ENCODE measurements around the gene NXPH3.

The NXPH3 gene

GRCh38 chr17:49575679-49576087 lies at the start of gene NXPH3:
Gene NXPH3, plus strand, starts transcription at chr17:49575871. Its CDS starts 349 bp downstream, at chr17:49576220.
- TF ChIP-seq ZNF274 (IDR thresholded peaks at IDR 0.05; ENCODE audit: low read depth, low read length): no peak
- H3K4me3 ChIP-seq (ENCODE audit: low read length): peak within 1 kb of the TSS; percentile 52

- TF ChIP-seq ZNF274 (IDR thresholded peaks at IDR 0.05; ENCODE audit: low read depth, low read length): no peak
- no peak overlapping the region for H3K4me3 ChIP-seq (ENCODE audit: low read length)
Measured at GRCh38 chr17:49527927-49528651, 47.6 kb upstream of the NXPH3 start.

GRCh38 chr17:49528966-49529365 lies 46.7 kb upstream of the NXPH3 start:
- no peak for TF ChIP-seq ZNF274 (IDR thresholded peaks at IDR 0.05; ENCODE audit: low read depth, low read length)
- H3K4me3 ChIP-seq (ENCODE audit: low read length): no peak overlapping the region

- no peak for TF ChIP-seq ZNF274 (IDR thresholded peaks at IDR 0.05; ENCODE audit: low read depth, low read length)
- no peak overlapping the region for H3K4me3 ChIP-seq (ENCODE audit: low read length)
Measured at GRCh38 chr17:49530118-49530517, 45.6 kb upstream of the NXPH3 start.

- no peak overlapping the region for H3K4me3 ChIP-seq (ENCODE audit: low read length)
- no peak for TF ChIP-seq ZNF274 (IDR thresholded peaks at IDR 0.05; ENCODE audit: low read depth, low read length)
Measured at GRCh38 chr17:49543860-49544259, 31.8 kb upstream of the NXPH3 start.

- TF ChIP-seq ZNF274 (IDR thresholded peaks at IDR 0.05; ENCODE audit: low read depth, low read length): no peak
- H3K4me3 ChIP-seq (ENCODE audit: low read length): no peak overlapping the region
Measured at GRCh38 chr17:49545007-49545660, 30.5 kb upstream of the NXPH3 start.

GRCh38 chr17:49545806-49546545 lies 29.7 kb upstream of the NXPH3 start:
- no peak for TF ChIP-seq ZNF274 (IDR thresholded peaks at IDR 0.05; ENCODE audit: low read depth, low read length)
- H3K4me3 ChIP-seq (ENCODE audit: low read length): no peak overlapping the region

- no peak for TF ChIP-seq ZNF274 (IDR thresholded peaks at IDR 0.05; ENCODE audit: low read depth, low read length)
- no peak overlapping the region for H3K4me3 ChIP-seq (ENCODE audit: low read length)
Measured at GRCh38 chr17:49546546-49547535, 28.8 kb upstream of the NXPH3 start.

- no peak overlapping the region for H3K4me3 ChIP-seq (ENCODE audit: low read length)
Measured at GRCh38 chr17:49547566-49547965, 28.1 kb upstream of the NXPH3 start.

GRCh38 chr17:49548051-49548505 lies 27.6 kb upstream of the NXPH3 start:
- no peak for TF ChIP-seq ZNF274 (IDR thresholded peaks at IDR 0.05; ENCODE audit: low read depth, low read length)
- H3K4me3 ChIP-seq (ENCODE audit: low read length): no peak overlapping the region

More at GRCh38 chr17:49547566-49547965, 28.1 kb upstream of the NXPH3 start:
- TF ChIP-seq ZNF274 (IDR thresholded peaks at IDR 0.05; ENCODE audit: low read depth, low read length): no peak

GRCh38 chr17:49548506-49549310 lies 27.0 kb upstream of the NXPH3 start:
- no peak for TF ChIP-seq ZNF274 (IDR thresholded peaks at IDR 0.05; ENCODE audit: low read depth, low read length)
- no peak overlapping the region for H3K4me3 ChIP-seq (ENCODE audit: low read length)

GRCh38 chr17:49549311-49549605 lies 26.4 kb upstream of the NXPH3 start:
- no peak for TF ChIP-seq ZNF274 (IDR thresholded peaks at IDR 0.05; ENCODE audit: low read depth, low read length)
- no peak overlapping the region for H3K4me3 ChIP-seq (ENCODE audit: low read length)
